HFFc6 (cell line): ENCODE results near the gene ZFP3. TPM values are rescaled to one million over a fixed set of nuclear protein-coding genes. Genes with fewer than 3 reads are reported as not detected.

Experiments
- total RNA-seq, 6 experiments: library from RNA; stranded (reverse); fragmentation: NEBNext Ultra II Directional; extraction: Animal tissue kit (Norgen Biotek cat#: 25700); gene quantifications; 2 replicates in 1 of 6; 3 replicates in 5 of 6; pipeline ENCODE4 v1.2.3, GENCODE V29; 2021

ZFP3 gene
- total RNA-seq, 6 experiments from 2014 or later, result 0.09 to 0.19 (median 0.13) TPM; not detected in 1

Other genes with a start within 250 kb of the ZFP3 start
- gene MINK1, start 245.1 kb upstream of the ZFP3 start, total RNA-seq, result 10 to 100 TPM; 68.5 to 82.4 (median 71.6) TPM
- gene C17orf107, start 178.9 kb upstream of the ZFP3 start, total RNA-seq, result 1 to 10 TPM in 4 of 6 experiments, under 1 TPM in 2; 0.95 to 1.6 (median 1.4) TPM
- under 1 TPM in 3 of 6 experiments, not detected in 3; 0.07 to 0.15 (median 0.07) TPM for gene CHRNE, start 175.4 kb upstream of the ZFP3 start, total RNA-seq
- not detected for gene GP1BA, start 146.2 kb upstream of the ZFP3 start, total RNA-seq
- 10 to 100 TPM; 61.9 to 78.6 (median 64.4) TPM for gene SLC25A11, start 138.4 kb upstream of the ZFP3 start, total RNA-seq
- 100 to 1,000 TPM in 3 of 6 experiments, 10 to 100 TPM in 3; 88.3 to 122 (median 97.6) TPM for gene RNF167, start 138.2 kb upstream of the ZFP3 start, total RNA-seq
- 1,000 to 10,000 TPM; 1,630 to 1,970 (median 1,832) TPM for gene PFN1, start 129.9 kb upstream of the ZFP3 start, total RNA-seq
- 1 to 10 TPM; 1.9 to 4.6 (median 3.2) TPM for gene ENO3, start 127.3 kb upstream of the ZFP3 start, total RNA-seq
- gene SPAG7, start 110.7 kb upstream of the ZFP3 start, total RNA-seq, result 10 to 100 TPM; 59.4 to 76.9 (median 65.6) TPM
- gene CAMTA2, start 90.8 kb upstream of the ZFP3 start, total RNA-seq, result 10 to 100 TPM; 48.9 to 60.8 (median 54.1) TPM
- 1 to 10 TPM in 4 of 6 experiments, under 1 TPM in 2; 0.66 to 1.5 (median 1.0) TPM for gene INCA1, start 80.9 kb upstream of the ZFP3 start, total RNA-seq
- 100 to 1,000 TPM; 174 to 200 (median 178) TPM for gene KIF1C, start 80.5 kb upstream of the ZFP3 start, total RNA-seq
- under 1 TPM in 1 of 6 experiments, not detected in 5; 0.12 TPM for gene SLC52A1, start 43.0 kb upstream of the ZFP3 start, total RNA-seq
- 1 to 10 TPM; 3.5 to 4.9 (median 3.8) TPM for gene ZNF232, start 33.4 kb downstream of the ZFP3 start, total RNA-seq
- gene USP6, start 37.6 kb downstream of the ZFP3 start, total RNA-seq, result under 1 TPM; 0.05 to 0.19 (median 0.10) TPM
- gene ZNF594, start 113.4 kb downstream of the ZFP3 start, total RNA-seq, result 1 to 10 TPM; 3.3 to 5.1 (median 4.6) TPM
- gene SCIMP, start 156.4 kb downstream of the ZFP3 start, total RNA-seq, result not detected
- gene RABEP1, start 203.8 kb downstream of the ZFP3 start, total RNA-seq, result 10 to 100 TPM; 41.1 to 48.5 (median 45.6) TPM